GM12878 (cell line): ENCODE results near the gene EBP. TPM values are rescaled to one million over a fixed set of nuclear protein-coding genes. Genes with fewer than 3 reads are reported as not detected.

Source experiments
- ATAC-seq: fragments of 200-7000 bp; cut with Tn5 transposase; 3 replicates; pipeline ENCODE4 v1.9.1; 2020; ENCODE audit warnings: mild to moderate bottlenecking, moderate library complexity
- BruUV-seq: library from RNA; stranded (reverse); fragments of 400-500 nt; replicated peaks from 2 replicates; lab custom pipeline; 2021; lab: Mats Ljungman, UMichigan
- CTCF ChIA-PET: fragments of 300-600 bp; sonication (Branson Sonifier 250); formaldehyde crosslinking; extraction: SDS; loops from one replicate; lab custom pipeline; 2021; ENCODE audit warnings: inconsistent platforms; lab: Yijun Ruan, JAX
- POLR2A ChIA-PET: fragments of 350-600 bp; formaldehyde crosslinking; extraction: SDS; loops from one replicate; lab custom pipeline; 2021; ENCODE audit warnings: inconsistent platforms; lab: Charles Lee
- RAD21 ChIA-PET: fragments of 300-600 bp; sonication (Branson Sonifier 250); formaldehyde crosslinking; loops from one replicate; lab custom pipeline; 2023; ENCODE audit warnings: antibody characterized with exemption; ENCODE audit not compliant: unreplicated experiment; lab: Charles Lee
- SMC1A ChIA-PET: fragments of 300-600 bp; sonication (Branson Sonifier 250); formaldehyde crosslinking; loops from one replicate; lab custom pipeline; 2023; ENCODE audit not compliant: unreplicated experiment, uncharacterized antibody; lab: Charles Lee
- DNase-seq: peaks from one replicate; pipeline ENCODE4 v3.0.0-alpha.2; 2011; ENCODE audit warnings: low read depth, low spot score
- FAIRE-seq: peaks from 3 replicates; lab custom pipeline; 2011; peaks lifted over from hg19 to GRCh38; lab: Jason Lieb, UNC
- H2AFZ ChIP-seq: 2 replicates; pipeline ENCODE4 v1.6.0; 2011; ENCODE audit warnings: low read depth, low read length, control low read depth; ENCODE audit not compliant: control insufficient read depth
- H3K27ac ChIP-seq: 2 replicates; pipeline ENCODE4 v1.5.1; 2011; ENCODE audit warnings: control low read depth; ENCODE audit not compliant: control insufficient read depth, insufficient read depth
- H3K27me3 ChIP-seq, 2 experiments: replicated peaks in 1 of 2; 2 replicates each; pipeline versions ENCODE4 v1.6.0 to v1.6.1; 2011; ENCODE audit warnings: low read length in 1 of 2; ENCODE audit not compliant: control insufficient read depth in 2 of 2, insufficient read depth in 2 of 2
- H3K36me3 ChIP-seq, 2 experiments: 2 replicates each; pipeline ENCODE4 v1.5.1; 2011; ENCODE audit warnings: low read length in 1 of 2; ENCODE audit not compliant: control insufficient read depth in 2 of 2, insufficient read depth in 2 of 2
- H3K4me1 ChIP-seq: 2 replicates; pipeline ENCODE4 v1.6.1; 2011; ENCODE audit warnings: mild to moderate bottlenecking, low read length, moderate library complexity, mixed read lengths; ENCODE audit not compliant: control insufficient read depth, insufficient read depth
- H3K4me2 ChIP-seq: 2 replicates; pipeline ENCODE4 v1.6.0; 2011; ENCODE audit warnings: control low read depth; ENCODE audit not compliant: control insufficient read depth, insufficient read depth
- H3K4me3 ChIP-seq: fragments of 200-600 bp; sonication (generic); 2 replicates; pipeline ENCODE4 v1.5.1; 2016
- H3K79me2 ChIP-seq: 2 replicates; pipeline ENCODE4 v1.6.0; 2011; ENCODE audit warnings: low read length; ENCODE audit not compliant: control insufficient read depth, insufficient read depth
- H3K9ac ChIP-seq: 2 replicates; pipeline ENCODE4 v1.8.0; 2011; ENCODE audit warnings: low read length, control low read depth, mixed read lengths; ENCODE audit not compliant: control insufficient read depth, insufficient read depth
- H3K9me3 ChIP-seq: replicated peaks from 3 replicates; pipeline ENCODE4 v1.5.1; 2011; ENCODE audit warnings: mild to moderate bottlenecking, low read length; ENCODE audit not compliant: control insufficient read depth, insufficient read depth
- H4K20me1 ChIP-seq: 2 replicates; pipeline ENCODE4 v1.6.0; 2011; ENCODE audit not compliant: control insufficient read depth, insufficient read depth
- EZH2 ChIP-seq: IDR thresholded peaks from 2 replicates; pipeline ENCODE4 v1.6.1; 2012; ENCODE audit warnings: low read depth, mild to moderate bottlenecking, control low read depth, inconsistent platforms, low read length, borderline replicate concordance; ENCODE audit not compliant: control insufficient read depth
- HDGF ChIP-seq: fragments of 450-650 bp; IDR thresholded peaks from 2 replicates; pipeline ENCODE4 v1.6.1; 2016; ENCODE audit warnings: antibody characterized with exemption
- POLR2AphosphoS5 ChIP-seq: IDR thresholded peaks from 2 replicates; pipeline ENCODE4 v1.6.1; 2011; ENCODE audit warnings: mild to moderate bottlenecking, low read length, inconsistent platforms
- TAF1 ChIP-seq: IDR thresholded peaks from 2 replicates; pipeline ENCODE4 v1.6.1; 2011; ENCODE audit warnings: mild to moderate bottlenecking, low read depth, low read length, borderline replicate concordance
- WGBS: methylation state at CpG from one replicate; pipeline ENCODE4 v1.1.6; 2016; ENCODE audit warnings: low lambda C conversion rate; ENCODE audit not compliant: insufficient replicate concordance, insufficient coverage; ENCODE audit errors: missing lambda C conversion rate; 5-methylcytosine and 5-hydroxymethylcytosine counted together
- in situ Hi-C: fragments of 300-500 bp; cut with MboI; formaldehyde crosslinking; loops from 9 replicates; pipeline ENCODE4 v1.14.3; 2018; ENCODE audit warnings: mixed read lengths
- intact Hi-C: fragments of 100-400 bp; cut with micrococcal nuclease; formaldehyde crosslinking; loops from one replicate; pipeline ENCODE4 v1.14.2; 2022; ENCODE audit not compliant: unreplicated experiment
- polyA plus RNA-seq, 11 experiments: library from polyadenylated mRNA; depleted of rRNA in 4 of 11; unstranded in 6 of 11; stranded (reverse) in 5 of 11; fragments of >200 nt; fragmentation: Nextera tagmentation in 4 of 11; fragmentation: Illumina TruSeq in 1 of 11; extraction: Ambion mirVana in 4 of 11; extraction: Trizol in 1 of 11; gene quantifications; 1 replicate in 1 of 11; 2 replicates in 10 of 11; pipeline versions ENCODE4 v1.2.1 to v1.2.3, GENCODE V29; 2011 to 2016; ENCODE audit warnings: inconsistent platforms in 2 of 11, missing spikeins in 2 of 11, low read depth in 1 of 11
- total RNA-seq, 4 experiments: library from RNA; depleted of rRNA in 3 of 4; stranded (reverse); fragments of >200 nt in 3 of 4; fragmentation: Illumina TruSeq in 1 of 4; extraction: Trizol in 1 of 4; gene quantifications; 2 replicates each; pipeline versions ENCODE4 v1.2.1 to v1.2.3, GENCODE V29; 2013 to 2021
- TF ChIP-seq, protein P1 (sequence below): fragments of 450-650 bp; IDR thresholded peaks from 2 replicates; pipeline ENCODE4 v1.6.1; 2016; ENCODE audit warnings: mild to moderate bottlenecking

Gene EBP
- total and polyA plus RNA-seq, 10 of the 15 experiments (the other 5 are each of a cell fraction or from before 2014, with no cell fraction given) = 125 to 628 (median 180) TPM

GRCh38 chrX:48540028-48540375, 18.4 kb downstream of the EBP start:
- no peak for DNase-seq
- peaks cover 20% of the 10 kb centered on the region for H3K79me2 ChIP-seq
- no peaks in the 10 kb centered on the region for H4K20me1 ChIP-seq
- H3K27me3 ChIP-seq = no peaks in the 10 kb centered on the region
- RAD21 ChIA-PET = interaction anchor here (0.8 to 1.8 kb wide), 9 partner anchors 10 to 456 kb away, joined by 3 to 9 read pairs (median 4); partner anchors contain the start of genes EBP and SUV39H1
- FAIRE-seq = no peak
- H3K4me2 ChIP-seq = peak overlapping the region; percentile 88
- no peaks in the 10 kb centered on the region for H3K4me1 ChIP-seq
- SMC1A ChIA-PET = interaction anchor here (0.7 to 2.8 kb wide), 6 partner anchors 10 to 65 kb away, joined by 3 to 11 read pairs (median 6); partner anchors contain the start of gene EBP
- peaks cover 0 to 5% of the 10 kb centered on the region in 2 experiments; a peak in 1 of 4 replicates for H3K36me3 ChIP-seq
- POLR2A ChIA-PET = interaction anchor here (0.8 to 2.6 kb wide), 11 partner anchors 8 to 137 kb away, joined by 3 to 15 read pairs (median 5); partner anchors contain the start of genes EBP, PORCN and RBM3
- CTCF ChIA-PET = interaction anchor here (0.6 to 3.0 kb wide), 9 partner anchors 10 to 109 kb away, joined by 3 to 14 read pairs (median 4); partner anchors contain the start of genes EBP and PORCN
- in situ Hi-C loops = no loop called here
- TF ChIP-seq HDGF (peak; percentile 51; the same call in 1 of the 2 replicates), TAF1 (peak; percentile 29; the same call in 1 of the 2 replicates), POLR2AphosphoS5 (0 out of 2 replicates have a peak, but pooled peaks have one; percentile 28), EZH2 (no peak)
- TF ChIP-seq, protein P1, sequence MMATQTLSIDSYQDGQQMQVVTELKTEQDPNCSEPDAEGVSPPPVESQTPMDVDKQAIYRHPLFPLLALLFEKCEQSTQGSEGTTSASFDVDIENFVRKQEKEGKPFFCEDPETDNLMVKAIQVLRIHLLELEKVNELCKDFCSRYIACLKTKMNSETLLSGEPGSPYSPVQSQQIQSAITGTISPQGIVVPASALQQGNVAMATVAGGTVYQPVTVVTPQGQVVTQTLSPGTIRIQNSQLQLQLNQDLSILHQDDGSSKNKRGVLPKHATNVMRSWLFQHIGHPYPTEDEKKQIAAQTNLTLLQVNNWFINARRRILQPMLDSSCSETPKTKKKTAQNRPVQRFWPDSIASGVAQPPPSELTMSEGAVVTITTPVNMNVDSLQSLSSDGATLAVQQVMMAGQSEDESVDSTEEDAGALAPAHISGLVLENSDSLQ = peak; percentile 29; the same call in 1 of the 2 replicates
- peak overlapping the region; percentile 81 for H3K27ac ChIP-seq
- no TSS peak for BruUV-seq
- peak; percentile 79 for ATAC-seq
- H3K9me3 ChIP-seq = no peaks in the 10 kb centered on the region; the same call in 2 of the 3 replicates
- H3K4me3 ChIP-seq = peak overlapping the region; percentile 73
- intact Hi-C loops = no loop called here
- 19% methylated on average over 10 of the region's 12 CpGs for WGBS
- H2AFZ ChIP-seq = peak overlapping the region; percentile 47
- peak overlapping the region; percentile 58 for H3K9ac ChIP-seq
